ENCODE data around the gene MARK3. TPM values are rescaled to one million over a fixed set of nuclear protein-coding genes. Genes with fewer than 3 reads are reported as not detected.
A peak's percentile ranks its signal among the peaks of the same experiment; 100 is the strongest.
"Not testable (repeated sequence)": the region's sequence is repeated elsewhere in the genome, so short reads cannot be mapped to it uniquely, and the experiment has no call there.

The MARK3 gene
- polyA plus RNA-seq, 4 donors, result 82.0 to 123 (median 101) TPM

GRCh38 chr14:103521951-103522563 lies 136.8 kb downstream of the MARK3 start:
- DNase-seq (ENCODE audit: low read depth in 4 of 4, low spot score in 2 of 4), result no peak

- DNase-seq (ENCODE audit: low read depth in 4 of 4, low spot score in 2 of 4), result no peak
Measured at GRCh38 chr14:103522649-103523574, 137.7 kb downstream of the MARK3 start, which contains the start of gene CKB. CKB (minus strand) TSS chr14:103522830; CDS start chr14:103522493, 337 bp downstream.

GRCh38 chr14:103523575-103523954 lies 138.3 kb downstream of the MARK3 start:
- DNase-seq (ENCODE audit: low read depth in 4 of 4, low spot score in 2 of 4), result no peak

- DNase-seq (ENCODE audit: low read depth in 4 of 4, low spot score in 2 of 4), result no peak
Measured at GRCh38 chr14:103524002-103524935, 139.1 kb downstream of the MARK3 start.

GRCh38 chr14:103525430-103526246 lies 140.4 kb downstream of the MARK3 start:
- DNase-seq (ENCODE audit: low read depth in 4 of 4, low spot score in 2 of 4), result not testable (repeated sequence)

- no peak for DNase-seq (ENCODE audit: low read depth in 4 of 4, low spot score in 2 of 4)
Measured at GRCh38 chr14:103526247-103526913, 141.2 kb downstream of the MARK3 start.

- DNase-seq (ENCODE audit: low read depth in 4 of 4, low spot score in 2 of 4), result no peak
Measured at GRCh38 chr14:103526914-103527248, 141.7 kb downstream of the MARK3 start.

GRCh38 chr14:103527408-103528145 lies 142.4 kb downstream of the MARK3 start:
- DNase-seq (ENCODE audit: low read depth in 4 of 4, low spot score in 2 of 4), result no peak

GRCh38 chr14:103528146-103528586 lies 143.0 kb downstream of the MARK3 start:
- no peak for DNase-seq (ENCODE audit: low read depth in 4 of 4, low spot score in 2 of 4)

GRCh38 chr14:103528587-103529382 lies 143.6 kb downstream of the MARK3 start, which contains the start of gene TRMT61A:
TRMT61A (plus strand) TSS chr14:103529196; CDS start chr14:103529979, 783 bp downstream.
- peak in 2 of 4 donors; percentile 72 to 79 for DNase-seq (ENCODE audit: low read depth in 4 of 4, low spot score in 2 of 4)

- no peak for DNase-seq (ENCODE audit: low read depth in 4 of 4, low spot score in 2 of 4)
Measured at GRCh38 chr14:103529383-103530365, 144.5 kb downstream of the MARK3 start.

GRCh38 chr14:103530390-103530789 lies 145.2 kb downstream of the MARK3 start:
- no peak for DNase-seq (ENCODE audit: low read depth in 4 of 4, low spot score in 2 of 4)

GRCh38 chr14:103530831-103531230 lies 145.6 kb downstream of the MARK3 start:
- no peak for DNase-seq (ENCODE audit: low read depth in 4 of 4, low spot score in 2 of 4)

- no peak for DNase-seq (ENCODE audit: low read depth in 4 of 4, low spot score in 2 of 4)
Measured at GRCh38 chr14:103531421-103532215, 146.4 kb downstream of the MARK3 start.

GRCh38 chr14:103532216-103533136 lies 147.3 kb downstream of the MARK3 start:
- no peak for DNase-seq (ENCODE audit: low read depth in 4 of 4, low spot score in 2 of 4)

Measured in left renal cortex interstitium (tissue), 4 donors.